SH-SY5Y (cell line): ENCODE results near the gene HOMEZ.

Experiments used
- GATA2 ChIP-seq: IDR thresholded peaks from 2 replicates; pipeline ENCODE4 v1.6.1; 2011; ENCODE audit warnings: mild to moderate bottlenecking, low read depth, low read length
- GATA3 ChIP-seq: IDR thresholded peaks from 2 replicates; pipeline ENCODE4 v1.6.1; 2011; ENCODE audit warnings: low read depth, mild to moderate bottlenecking, low read length, moderate library complexity

GRCh38 chr14:23245282-23245681, 40.6 kb downstream of the HOMEZ start:
- TF ChIP-seq GATA3, result no peak
- TF ChIP-seq GATA2, result no peak
